Smooth muscle cell (in vitro differentiated cells): ENCODE measurements around the gene CDCP1. TPM values are rescaled to one million over a fixed set of nuclear protein-coding genes. Genes with fewer than 3 reads are reported as not detected.
A peak's percentile ranks its signal among the peaks of the same experiment; 100 is the strongest.

Experiments used
- DNase-seq: peaks from one replicate; lab custom pipeline; 2025; ENCODE audit not compliant: unreplicated experiment; lab: John Stamatoyannopoulos, UW
- H2AFZ ChIP-seq: fragments of 200-600 bp; sonication (generic); 2 replicates; pipeline ENCODE4 v1.6.0; 2016; ENCODE audit warnings: antibody characterized with exemption, low read depth, mild to moderate bottlenecking
- H3F3A ChIP-seq: fragments of 200-600 bp; sonication (generic); 2 replicates; pipeline ENCODE4 v1.6.0; 2017; ENCODE audit warnings: antibody characterized with exemption, low read depth
- H3K27ac ChIP-seq: fragments of 200-600 bp; sonication (generic); 2 replicates; pipeline ENCODE4 v1.5.1; 2016; ENCODE audit warnings: low read depth, mild to moderate bottlenecking
- H3K27me3 ChIP-seq: fragments of 200-600 bp; sonication (generic); 2 replicates; pipeline ENCODE4 v1.6.1; 2016; ENCODE audit warnings: low read depth, mild to moderate bottlenecking
- H3K36me3 ChIP-seq: fragments of 200-600 bp; sonication (generic); 2 replicates; pipeline ENCODE4 v1.5.1; 2016; ENCODE audit warnings: low read depth
- H3K4me1 ChIP-seq: fragments of 200-600 bp; sonication (generic); 2 replicates; pipeline ENCODE4 v1.5.1; 2016; ENCODE audit warnings: low read depth
- H3K4me2 ChIP-seq: fragments of 200-600 bp; sonication (generic); 2 replicates; pipeline ENCODE4 v1.6.0; 2016; ENCODE audit warnings: mild to moderate bottlenecking
- H3K4me3 ChIP-seq: fragments of 200-600 bp; sonication (generic); 2 replicates; pipeline ENCODE4 v1.5.1; 2016; ENCODE audit warnings: mild to moderate bottlenecking
- H3K79me2 ChIP-seq: fragments of 200-600 bp; sonication (generic); 2 replicates; pipeline ENCODE4 v1.6.0; 2016; ENCODE audit warnings: low read depth, mild to moderate bottlenecking
- H3K9ac ChIP-seq: fragments of 200-600 bp; sonication (generic); 2 replicates; pipeline ENCODE4 v1.6.0; 2016; ENCODE audit warnings: low read depth
- H3K9me3 ChIP-seq: fragments of 200-600 bp; sonication (generic); replicated peaks from 2 replicates; pipeline ENCODE4 v1.5.1; 2016; ENCODE audit warnings: low read depth
- H4K20me1 ChIP-seq: fragments of 200-600 bp; sonication (generic); 2 replicates; pipeline ENCODE4 v1.6.0; 2016; ENCODE audit warnings: low read depth
- CTCF ChIP-seq: fragments of 200-600 bp; sonication (generic); IDR thresholded peaks from 2 replicates; pipeline ENCODE4 v1.5.1; 2017; ENCODE audit warnings: borderline replicate concordance, mild to moderate bottlenecking, antibody characterized with exemption; ENCODE audit not compliant: insufficient read depth, poor library complexity, severe bottlenecking
- WGBS: methylation state at CpG from one replicate; pipeline ENCODE4 v1.1.7; 2016; ENCODE audit warnings: low lambda C conversion rate; 5-methylcytosine and 5-hydroxymethylcytosine counted together
- polyA plus RNA-seq: library from polyadenylated mRNA; unstranded; fragments of >200 nt; fragmentation: Nextera tagmentation; extraction: Ambion mirVana; gene quantifications from 2 replicates; pipeline ENCODE4 v1.2.1, GENCODE V29; 2016
- total RNA-seq: library from RNA; depleted of rRNA; stranded (reverse); fragments of >200 nt; gene quantifications from 2 replicates; pipeline ENCODE4 v1.2.3, GENCODE V29; 2014

The CDCP1 gene
- total and polyA plus RNA-seq, 2 experiments from 2014 or later = 2.5 to 7.9 TPM

DNA sequence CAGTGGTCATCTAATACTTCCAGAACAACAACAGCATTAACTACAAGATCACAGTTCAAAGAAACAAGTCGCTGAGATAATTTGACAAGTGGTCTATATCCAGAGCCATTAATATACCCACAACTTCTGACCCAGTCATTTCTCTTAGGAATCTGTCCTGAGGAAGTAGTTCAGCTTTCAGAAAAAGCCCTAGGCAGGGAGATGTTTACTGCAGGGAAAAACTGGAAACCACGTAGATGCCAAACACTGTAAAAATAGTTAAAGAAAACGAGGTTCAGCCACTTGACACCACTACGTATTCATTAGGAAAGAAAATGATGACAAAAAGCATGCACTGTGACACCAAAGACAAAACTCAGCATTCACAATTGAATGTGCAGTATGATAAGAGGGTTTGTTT lies 22.3 kb upstream of the CDCP1 start:
- H3K79me2 ChIP-seq = no peaks in the 10 kb centered on the region
- no peak overlapping the region for H2AFZ ChIP-seq
- no peaks in the 10 kb centered on the region for H3K9me3 ChIP-seq
- H3K36me3 ChIP-seq = no peaks in the 10 kb centered on the region
- peaks cover 17% of the 10 kb centered on the region for H3K4me1 ChIP-seq
- no peak overlapping the region for H3K4me3 ChIP-seq
- H3K27ac ChIP-seq = peak overlapping the region; percentile 97
- H3K27me3 ChIP-seq = no peaks in the 10 kb centered on the region
- H3K9ac ChIP-seq = peak overlapping the region; percentile 78
- no peaks in the 10 kb centered on the region for H4K20me1 ChIP-seq
- no peak for TF ChIP-seq CTCF
- WGBS = 34% methylated on average over 4 of the region's 4 CpGs
- H3F3A ChIP-seq = peaks cover 15% of the 10 kb centered on the region
- H3K4me2 ChIP-seq = peak overlapping the region; percentile 66
- no peak for DNase-seq

GRCh38 chr3:45167011-45167911 lies 21.1 kb upstream of the CDCP1 start:
- Histone ChIP-seq H3K9me3 (no peaks in the 10 kb centered on the region), H3K79me2 (no peaks in the 10 kb centered on the region), H3K4me1 (peaks cover 17% of the 10 kb centered on the region), H4K20me1 (no peaks in the 10 kb centered on the region), H3K4me2 (peak overlapping the region; percentile 68), H3K4me3 (no peak overlapping the region), H3K36me3 (no peaks in the 10 kb centered on the region), H3K27ac (peak overlapping the region; percentile 97), H3K9ac (peak overlapping the region; percentile 78), H3F3A (peaks cover 15% of the 10 kb centered on the region), H3K27me3 (no peaks in the 10 kb centered on the region), H2AFZ (no peak overlapping the region)
- 6% methylated on average over 23 of the region's 23 CpGs for WGBS
- no peak for TF ChIP-seq CTCF
- DNase-seq = peak; percentile 39

DNA sequence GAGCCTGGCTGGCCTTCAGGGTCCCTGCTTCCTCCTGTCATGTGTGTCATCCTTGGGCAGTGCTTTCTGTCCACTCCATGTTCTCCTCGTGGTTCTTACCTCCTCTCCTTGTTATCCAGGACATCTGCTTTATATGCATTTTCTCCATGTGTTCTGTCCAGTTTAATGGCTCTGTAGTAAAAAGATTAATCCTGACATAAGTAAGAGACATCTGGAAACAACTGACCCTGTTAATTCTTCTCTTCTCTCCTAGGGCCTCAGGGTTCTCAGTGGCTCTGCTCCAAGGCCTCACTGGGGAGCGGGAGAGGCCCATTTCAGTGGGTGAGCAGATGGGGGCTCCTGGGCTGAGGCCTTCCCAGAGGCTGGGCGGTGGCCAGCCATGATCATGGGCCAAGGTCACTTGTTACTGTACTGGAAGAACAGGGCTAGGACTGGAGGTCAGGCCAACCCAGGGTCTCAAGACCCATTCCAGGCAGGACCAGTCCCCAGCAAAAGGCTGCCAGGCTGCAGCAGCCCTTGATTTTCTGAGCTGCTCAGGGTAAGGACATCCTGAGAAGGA lies 20.2 kb upstream of the CDCP1 start:
- WGBS = 74% methylated on average over 3 of the region's 3 CpGs

More for the DNA sequence above, 20.2 kb upstream of the CDCP1 start:
- Histone ChIP-seq H3K9ac (peak overlapping the region; percentile 75), H4K20me1 (no peaks in the 10 kb centered on the region), H3K4me1 (peaks cover 17% of the 10 kb centered on the region), H3K79me2 (no peaks in the 10 kb centered on the region), H3K4me2 (peak overlapping the region; percentile 68), H3K27me3 (no peaks in the 10 kb centered on the region), H3F3A (peaks cover 15% of the 10 kb centered on the region), H3K27ac (peak overlapping the region; percentile 97), H3K36me3 (no peaks in the 10 kb centered on the region), H3K9me3 (no peaks in the 10 kb centered on the region), H3K4me3 (no peak overlapping the region), H2AFZ (no peak overlapping the region)
- DNase-seq = no peak
- no peak for TF ChIP-seq CTCF
